GM10248 (cell line): ENCODE data around the gene NELL2.

Source experiments
- CTCF ChIA-PET: fragments of 300-600 bp; sonication (Branson Sonifier 250); formaldehyde crosslinking; extraction: SDS; loops from one replicate; lab custom pipeline; 2021; ENCODE audit warnings: antibody characterized with exemption; lab: Yijun Ruan, JAX
- POLR2A ChIA-PET: fragments of 350-650 bp; sonication (Branson Sonifier 250); formaldehyde crosslinking; extraction: SDS; loops from one replicate; lab custom pipeline; 2020; ENCODE audit warnings: antibody characterized with exemption; lab: Yijun Ruan, JAX
- DNase-seq: peaks from one replicate; pipeline ENCODE4 v3.0.0; 2012; ENCODE audit errors: extremely low spot score
- TF ChIP-seq, protein P1 (sequence below): IDR thresholded peaks from 2 replicates; pipeline ENCODE4 v1.5.1; 2012; ENCODE audit warnings: mild to moderate bottlenecking, low read depth; ENCODE audit errors: extremely low read depth, missing control alignments, control extremely low read depth

Gene NELL2

DNA sequence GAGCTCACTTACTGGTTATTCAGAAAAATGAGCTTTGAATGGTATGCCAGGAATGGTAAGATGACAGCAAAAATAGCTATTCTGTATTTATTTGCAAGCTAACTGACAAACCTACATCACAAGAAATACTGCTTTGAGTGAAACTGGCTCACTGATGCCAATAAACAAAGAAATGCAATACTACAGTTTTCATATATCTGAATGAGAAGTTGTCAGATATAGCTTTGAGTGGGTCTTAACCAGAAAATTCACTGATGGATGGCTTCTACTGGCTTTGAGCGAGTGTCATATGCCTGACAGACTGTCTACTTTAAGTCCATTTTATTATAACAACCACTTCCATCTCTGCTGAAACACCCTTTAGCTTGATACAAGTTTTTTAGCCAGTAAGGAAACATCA lies 330.1 kb downstream of the NELL2 start:
- ChIA-PET POLR2A (no interaction called here), CTCF (interaction anchor here (0.8 to 1.6 kb wide), 4 partner anchors 9 to 35 kb away, joined by 3 to 5 read pairs (median 4); no protein-coding TSS in a partner anchor)
- DNase-seq = no peak
- TF ChIP-seq, protein P1, sequence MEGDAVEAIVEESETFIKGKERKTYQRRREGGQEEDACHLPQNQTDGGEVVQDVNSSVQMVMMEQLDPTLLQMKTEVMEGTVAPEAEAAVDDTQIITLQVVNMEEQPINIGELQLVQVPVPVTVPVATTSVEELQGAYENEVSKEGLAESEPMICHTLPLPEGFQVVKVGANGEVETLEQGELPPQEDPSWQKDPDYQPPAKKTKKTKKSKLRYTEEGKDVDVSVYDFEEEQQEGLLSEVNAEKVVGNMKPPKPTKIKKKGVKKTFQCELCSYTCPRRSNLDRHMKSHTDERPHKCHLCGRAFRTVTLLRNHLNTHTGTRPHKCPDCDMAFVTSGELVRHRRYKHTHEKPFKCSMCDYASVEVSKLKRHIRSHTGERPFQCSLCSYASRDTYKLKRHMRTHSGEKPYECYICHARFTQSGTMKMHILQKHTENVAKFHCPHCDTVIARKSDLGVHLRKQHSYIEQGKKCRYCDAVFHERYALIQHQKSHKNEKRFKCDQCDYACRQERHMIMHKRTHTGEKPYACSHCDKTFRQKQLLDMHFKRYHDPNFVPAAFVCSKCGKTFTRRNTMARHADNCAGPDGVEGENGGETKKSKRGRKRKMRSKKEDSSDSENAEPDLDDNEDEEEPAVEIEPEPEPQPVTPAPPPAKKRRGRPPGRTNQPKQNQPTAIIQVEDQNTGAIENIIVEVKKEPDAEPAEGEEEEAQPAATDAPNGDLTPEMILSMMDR = no peak

DNA sequence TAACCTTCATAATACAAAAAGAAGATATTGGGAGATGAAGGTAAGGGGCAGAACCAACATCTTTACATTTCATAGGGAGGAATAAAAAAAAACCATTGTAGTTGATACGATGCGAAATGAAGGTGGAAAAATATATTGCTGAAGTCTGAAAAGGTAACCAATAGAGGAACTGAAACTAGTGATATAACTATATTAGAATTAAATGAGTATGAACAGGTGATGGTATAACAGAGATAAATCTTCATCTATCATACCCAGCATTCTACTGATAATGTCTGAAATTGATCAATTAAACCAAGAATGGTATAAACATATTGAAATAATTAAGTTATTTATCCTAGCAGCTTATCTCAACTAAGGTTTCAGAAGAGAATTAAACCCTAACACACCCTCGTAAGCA lies 332.1 kb downstream of the NELL2 start:
- TF ChIP-seq, protein P1 = no peak
- ChIA-PET CTCF (no interaction called here), POLR2A (no interaction called here)
- no peak for DNase-seq

DNA sequence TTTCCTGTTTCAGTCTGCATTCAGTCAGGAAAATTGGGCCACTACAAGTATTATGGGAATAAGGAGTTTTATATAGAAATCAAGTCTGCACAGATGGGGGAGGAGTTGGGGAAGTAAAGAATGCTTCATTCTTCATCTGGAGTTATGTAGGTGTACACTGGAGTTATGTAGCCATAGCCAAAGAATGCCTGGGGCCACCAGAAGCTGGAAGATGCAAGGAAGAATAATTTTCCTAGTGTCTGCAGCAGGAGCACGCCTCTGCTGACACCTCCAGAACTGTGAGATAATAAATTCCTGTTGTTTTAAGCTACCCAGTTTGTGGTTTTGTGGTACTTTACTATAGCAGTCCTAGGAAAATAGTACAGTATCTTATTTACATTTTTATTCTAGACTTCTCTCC lies 333.4 kb downstream of the NELL2 start:
- DNase-seq = no peak
- POLR2A ChIA-PET = no interaction called here
- TF ChIP-seq, protein P1 = no peak
- CTCF ChIA-PET = interaction anchor here (1.2 kb wide), 1 partner anchor 25 kb away, joined by 3 read pairs; no protein-coding TSS in a partner anchor

DNA sequence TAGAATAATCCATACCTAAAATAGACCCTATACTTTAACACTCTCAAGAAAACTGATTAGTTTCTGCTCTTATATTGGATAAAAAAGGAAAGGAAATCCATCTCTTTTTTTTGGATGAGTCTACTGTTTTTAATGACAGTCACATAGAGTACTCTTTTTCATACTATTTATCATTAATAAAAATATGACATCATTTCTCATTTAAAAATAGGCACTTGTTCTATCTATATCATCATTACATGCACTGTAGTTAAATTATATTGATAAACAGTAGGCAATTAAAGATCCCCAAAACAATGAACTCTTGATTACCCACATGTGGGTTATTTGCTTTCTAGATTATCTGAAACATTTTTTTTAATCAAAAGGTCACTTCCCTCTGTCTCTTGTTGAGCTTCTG lies 338.8 kb downstream of the NELL2 start:
- CTCF ChIA-PET = no interaction called here
- POLR2A ChIA-PET = no interaction called here
- DNase-seq = no peak
- TF ChIP-seq, protein P1 = no peak

DNA sequence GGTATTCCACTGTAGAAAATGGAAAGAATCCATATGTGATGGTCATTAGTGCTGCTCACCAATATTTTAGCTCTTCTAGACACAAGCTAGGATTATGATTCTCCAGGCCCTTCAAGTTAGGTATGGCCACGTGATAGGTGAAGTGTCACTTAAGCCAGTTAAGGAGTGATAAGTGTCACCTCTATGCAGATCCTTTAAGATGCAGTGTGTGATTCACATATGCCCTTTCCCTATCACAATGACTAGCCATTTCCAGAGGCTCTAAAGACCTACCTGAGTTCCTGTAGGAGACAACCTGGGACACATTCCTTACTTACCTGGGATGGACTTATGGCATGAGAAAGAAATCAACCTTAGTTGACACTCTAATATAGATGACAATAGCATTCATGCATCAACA lies 343.2 kb downstream of the NELL2 start:
- CTCF ChIA-PET = interaction anchor here (0.8 to 1.5 kb wide), 3 partner anchors 8 to 22 kb away, joined by 3 read pairs; no protein-coding TSS in a partner anchor
- DNase-seq = no peak
- POLR2A ChIA-PET = no interaction called here
- TF ChIP-seq, protein P1 = no peak

DNA sequence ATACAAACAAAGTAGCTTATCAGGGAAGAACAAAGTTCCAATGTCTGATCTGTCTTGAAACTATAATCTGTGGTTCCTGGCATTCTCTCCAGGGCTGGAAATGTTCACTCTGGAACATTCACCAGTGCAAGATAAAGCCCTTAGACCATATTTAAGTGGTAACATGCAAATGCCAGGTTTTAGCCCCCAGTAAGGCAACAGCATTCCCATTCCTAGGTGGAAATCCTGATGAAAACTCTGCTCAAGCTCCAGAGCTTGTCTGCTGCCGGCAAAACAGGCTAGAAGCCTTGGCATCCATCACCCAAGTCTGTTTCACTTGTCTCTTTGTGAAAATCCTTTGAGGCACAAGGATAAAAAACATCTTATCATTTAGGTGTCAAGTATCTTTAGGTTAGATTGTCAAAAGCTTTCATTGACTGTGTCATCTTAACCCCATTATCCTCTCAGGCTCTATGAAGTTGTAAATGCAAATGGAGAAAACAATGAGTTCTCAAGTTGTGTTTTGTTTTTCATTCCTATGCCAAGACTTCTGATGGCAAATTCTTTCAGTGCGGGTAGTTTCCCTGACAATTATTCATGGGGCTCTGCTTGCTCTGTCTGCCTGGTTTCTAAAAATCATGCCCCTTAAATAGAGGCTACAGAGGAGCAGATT lies 344.7 kb downstream of the NELL2 start:
- TF ChIP-seq, protein P1 = no peak
- CTCF ChIA-PET = interaction anchor here (0.8 to 1.2 kb wide), 4 partner anchors 10 to 36 kb away, joined by 3 to 5 read pairs (median 4); no protein-coding TSS in a partner anchor
- DNase-seq = no peak
- POLR2A ChIA-PET = no interaction called here
